Stimulated activated CD8-positive, alpha-beta memory T cell treated with anti-CD3 and anti-CD28 coated beads, Interleukin-4, amount 100 ng/mL, for 24 hours (primary cell): ENCODE results near the gene BEST1.
"Not testable (repeated sequence)": the region's sequence is repeated elsewhere in the genome, so short reads cannot be mapped to it uniquely, and the experiment has no call there.

Experiments
- DNase-seq: peaks from one replicate; pipeline ENCODE4 v3.0.0-alpha.2; 2020; ENCODE audit warnings: low read depth

The BEST1 gene

GRCh38 chr11:61949169-61950034 is 749 bp upstream of the BEST1 start:
- DNase-seq, result no peak

- no peak for DNase-seq
Measured at GRCh38 chr11:61951484-61952135, 1.5 kb downstream of the BEST1 start.

GRCh38 chr11:61952882-61953281 is 2.7 kb downstream of the BEST1 start:
- no peak for DNase-seq

GRCh38 chr11:61953632-61954031 is 3.5 kb downstream of the BEST1 start:
- not testable (repeated sequence) for DNase-seq

GRCh38 chr11:61954106-61954850 is 4.1 kb downstream of the BEST1 start:
- DNase-seq, result no peak

GRCh38 chr11:61954851-61955421 is 4.8 kb downstream of the BEST1 start:
- no peak for DNase-seq

- no peak for DNase-seq
Measured at GRCh38 chr11:61955422-61956135, 5.4 kb downstream of the BEST1 start.

GRCh38 chr11:61956191-61957020 is 6.3 kb downstream of the BEST1 start:
- DNase-seq, result no peak

- DNase-seq, result no peak
Measured at GRCh38 chr11:61957021-61957770, 7.0 kb downstream of the BEST1 start.

- no peak for DNase-seq
Measured at GRCh38 chr11:61958590-61958989, 8.4 kb downstream of the BEST1 start.

- no peak for DNase-seq
Measured at GRCh38 chr11:61959114-61959513, 9.0 kb downstream of the BEST1 start.

- DNase-seq, result no peak
Measured at GRCh38 chr11:61959678-61960077, 9.5 kb downstream of the BEST1 start.

- DNase-seq, result no peak
Measured at GRCh38 chr11:61960532-61960931, 10.4 kb downstream of the BEST1 start.

GRCh38 chr11:61961570-61962212 is 11.5 kb downstream of the BEST1 start:
- DNase-seq, result no peak

- no peak for DNase-seq
Measured at GRCh38 chr11:61962213-61963015, 12.3 kb downstream of the BEST1 start.

GRCh38 chr11:61963016-61963281 is 12.8 kb downstream of the BEST1 start:
- DNase-seq, result no peak

- DNase-seq, result no peak
Measured at GRCh38 chr11:61963282-61964057, 13.3 kb downstream of the BEST1 start.

GRCh38 chr11:61964058-61964665 is 14.0 kb downstream of the BEST1 start:
- DNase-seq, result no peak
